AG10803 (cell line): Measurements from ENCODE around the gene DIS3L2.

Experiments
- DNase-seq: peaks from one replicate; pipeline ENCODE4 v3.0.0; 2010; ENCODE audit warnings: low read depth
- H3K4me3 ChIP-seq: 2 replicates; pipeline ENCODE4 v1.5.1; 2011; ENCODE audit warnings: mild to moderate bottlenecking, low read length, control low read depth
- TF ChIP-seq, protein P1 (sequence below): conservative IDR thresholded peaks from 2 replicates; pipeline ENCODE4 v1.5.1; 2011; ENCODE audit warnings: mild to moderate bottlenecking, low read length, control low read depth, inconsistent platforms

Gene DIS3L2

DNA sequence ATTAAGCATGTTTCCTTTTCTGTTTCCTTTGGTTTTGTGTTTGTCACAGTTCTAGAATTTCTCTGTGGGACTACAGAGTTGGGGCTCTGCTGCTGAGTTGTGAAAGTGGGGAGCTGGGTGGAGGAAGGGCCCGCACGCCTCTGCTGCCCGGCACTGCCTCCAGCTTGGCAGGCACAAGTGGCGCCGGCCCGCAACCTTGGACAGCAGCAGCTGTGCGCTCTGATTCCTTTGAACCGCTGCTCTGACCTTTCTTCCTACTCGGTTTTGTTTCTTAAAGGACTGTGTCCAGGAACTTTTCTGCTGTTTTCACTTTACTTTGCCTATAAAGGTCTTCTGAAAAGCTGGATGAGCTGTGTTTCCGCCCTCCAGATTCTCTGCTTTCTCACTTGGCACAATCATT, 279.4 kb downstream of the DIS3L2 start:
- no peak overlapping the region for H3K4me3 ChIP-seq
- DNase-seq: no peak
- TF ChIP-seq, protein P1, sequence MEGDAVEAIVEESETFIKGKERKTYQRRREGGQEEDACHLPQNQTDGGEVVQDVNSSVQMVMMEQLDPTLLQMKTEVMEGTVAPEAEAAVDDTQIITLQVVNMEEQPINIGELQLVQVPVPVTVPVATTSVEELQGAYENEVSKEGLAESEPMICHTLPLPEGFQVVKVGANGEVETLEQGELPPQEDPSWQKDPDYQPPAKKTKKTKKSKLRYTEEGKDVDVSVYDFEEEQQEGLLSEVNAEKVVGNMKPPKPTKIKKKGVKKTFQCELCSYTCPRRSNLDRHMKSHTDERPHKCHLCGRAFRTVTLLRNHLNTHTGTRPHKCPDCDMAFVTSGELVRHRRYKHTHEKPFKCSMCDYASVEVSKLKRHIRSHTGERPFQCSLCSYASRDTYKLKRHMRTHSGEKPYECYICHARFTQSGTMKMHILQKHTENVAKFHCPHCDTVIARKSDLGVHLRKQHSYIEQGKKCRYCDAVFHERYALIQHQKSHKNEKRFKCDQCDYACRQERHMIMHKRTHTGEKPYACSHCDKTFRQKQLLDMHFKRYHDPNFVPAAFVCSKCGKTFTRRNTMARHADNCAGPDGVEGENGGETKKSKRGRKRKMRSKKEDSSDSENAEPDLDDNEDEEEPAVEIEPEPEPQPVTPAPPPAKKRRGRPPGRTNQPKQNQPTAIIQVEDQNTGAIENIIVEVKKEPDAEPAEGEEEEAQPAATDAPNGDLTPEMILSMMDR: no peak

DNA sequence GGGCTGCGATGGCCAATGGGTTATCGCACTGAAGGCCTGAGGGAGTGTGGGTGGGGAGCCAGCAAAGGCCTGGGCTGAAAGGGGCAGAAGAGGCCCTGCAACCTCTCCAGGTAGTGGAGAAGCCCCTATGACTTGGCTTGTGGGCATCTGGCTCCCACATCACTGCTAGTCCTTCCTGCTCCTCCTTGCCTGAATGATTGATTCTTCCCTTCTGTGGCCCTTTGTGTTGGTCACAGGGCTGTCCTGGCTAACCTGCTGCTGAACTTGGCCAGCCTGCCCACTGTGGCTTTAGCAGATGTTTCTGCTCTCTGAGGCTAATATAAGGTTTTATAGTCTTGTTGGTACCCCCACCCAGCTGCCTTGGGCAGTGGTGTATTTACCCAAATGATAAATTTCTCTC, 280.8 kb downstream of the DIS3L2 start:
- TF ChIP-seq, protein P1: no peak
- no peak for DNase-seq
- H3K4me3 ChIP-seq: no peak overlapping the region

DNA sequence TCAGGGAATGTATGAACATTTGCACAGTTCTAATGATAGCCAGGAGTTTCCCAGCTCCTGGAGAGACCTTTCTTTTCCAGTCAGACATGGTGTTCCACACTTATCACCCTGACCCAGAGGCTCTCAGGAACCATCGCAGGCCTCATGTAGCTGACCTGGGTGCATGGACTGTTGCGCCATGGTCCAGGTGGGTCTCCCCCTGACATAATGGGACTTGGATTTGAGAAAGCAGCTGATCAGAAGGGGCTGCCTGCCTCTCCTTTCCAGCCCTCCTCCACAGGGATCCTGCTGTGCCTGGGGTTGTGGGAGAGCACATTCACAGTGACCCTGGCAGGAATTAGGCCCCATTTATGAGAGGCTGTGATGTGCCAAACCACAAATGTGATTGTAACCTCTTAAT, 283.6 kb downstream of the DIS3L2 start:
- no peak overlapping the region for H3K4me3 ChIP-seq
- TF ChIP-seq, protein P1: no peak
- no peak for DNase-seq

DNA sequence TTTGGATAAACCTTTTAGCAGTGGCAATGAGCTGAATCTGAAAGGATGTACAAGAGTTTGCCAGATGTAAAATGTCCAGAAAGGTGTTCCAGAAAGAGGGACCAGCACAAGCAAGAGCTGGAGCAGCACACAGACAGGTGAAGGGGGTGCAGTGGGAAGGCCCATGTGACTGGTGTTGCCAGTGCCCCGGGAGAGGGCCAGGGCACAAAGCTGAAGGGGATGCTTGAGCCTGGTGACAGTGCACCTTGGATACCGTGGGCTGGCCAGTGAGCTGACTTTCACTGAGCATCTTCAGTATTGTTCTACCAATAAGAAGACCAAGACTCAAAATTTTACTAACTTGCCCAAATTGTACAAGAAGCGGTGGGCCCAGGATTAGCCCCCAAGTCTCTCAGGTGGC, 284.7 kb downstream of the DIS3L2 start:
- H3K4me3 ChIP-seq: no peak overlapping the region
- TF ChIP-seq, protein P1: no peak
- DNase-seq: no peak

DNA sequence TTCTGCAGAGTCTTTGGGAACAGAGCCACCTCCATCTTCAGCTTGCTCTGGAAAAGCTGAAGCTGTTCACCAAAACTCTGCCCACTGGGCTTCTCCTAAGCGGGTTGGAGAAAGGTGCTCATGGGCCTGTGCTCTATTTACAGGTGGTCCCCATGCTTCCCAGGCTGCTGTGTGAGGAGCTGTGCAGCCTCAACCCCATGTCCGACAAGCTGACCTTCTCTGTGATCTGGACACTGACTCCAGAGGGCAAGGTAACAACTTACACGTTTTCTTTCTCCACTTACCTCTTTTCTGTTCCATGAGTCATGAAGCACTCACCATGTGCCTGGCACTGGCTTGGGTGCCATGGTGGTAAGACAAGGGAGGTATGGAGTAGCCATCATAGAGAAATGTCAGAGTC, 287.6 kb downstream of the DIS3L2 start:
- no peak overlapping the region for H3K4me3 ChIP-seq
- no peak for DNase-seq
- TF ChIP-seq, protein P1: no peak

DNA sequence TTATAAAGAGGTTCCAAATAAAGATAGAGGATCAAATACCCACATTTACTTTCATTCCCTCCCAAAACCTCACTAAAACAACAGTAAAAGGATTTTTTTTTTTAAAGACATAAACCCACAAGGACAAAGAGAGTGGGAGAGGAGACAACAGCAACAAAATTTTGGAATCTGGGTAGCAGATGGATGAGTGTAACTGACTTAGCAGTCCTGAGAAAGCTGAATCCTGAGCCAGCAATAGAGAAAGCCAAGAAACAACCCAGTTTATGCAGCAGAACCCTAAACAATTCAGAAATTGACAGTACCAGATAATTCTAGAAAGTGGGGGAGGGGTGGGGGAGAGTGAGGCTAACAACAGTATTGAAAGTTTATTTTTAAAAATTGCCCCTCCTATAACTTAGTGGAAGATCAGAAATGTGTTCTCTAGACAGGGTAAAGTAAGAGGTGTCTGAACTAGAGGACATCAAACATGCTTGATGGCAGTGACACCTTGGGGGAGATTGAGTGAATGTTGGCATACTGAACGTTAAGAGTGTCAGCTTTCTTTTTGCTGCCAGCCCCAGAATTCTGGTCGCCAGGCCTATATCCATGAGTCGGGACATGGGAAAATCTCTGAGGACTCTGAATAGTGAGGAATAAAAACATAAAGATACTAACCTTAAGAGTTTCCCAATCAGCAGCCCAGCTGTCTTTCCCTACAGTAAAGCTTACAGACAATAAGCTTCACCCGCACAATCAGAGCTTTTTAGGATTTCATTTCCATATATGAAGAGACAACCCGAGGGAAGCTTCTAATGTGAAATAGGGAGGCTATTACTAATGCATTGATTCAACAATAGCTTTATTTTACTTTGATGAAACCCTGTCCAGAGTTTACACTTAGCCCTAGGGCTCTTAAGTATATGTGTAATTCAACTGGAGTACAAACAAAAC, 289.0 kb downstream of the DIS3L2 start:
- DNase-seq: no peak
- H3K4me3 ChIP-seq: no peak overlapping the region
- TF ChIP-seq, protein P1: no peak

DNA sequence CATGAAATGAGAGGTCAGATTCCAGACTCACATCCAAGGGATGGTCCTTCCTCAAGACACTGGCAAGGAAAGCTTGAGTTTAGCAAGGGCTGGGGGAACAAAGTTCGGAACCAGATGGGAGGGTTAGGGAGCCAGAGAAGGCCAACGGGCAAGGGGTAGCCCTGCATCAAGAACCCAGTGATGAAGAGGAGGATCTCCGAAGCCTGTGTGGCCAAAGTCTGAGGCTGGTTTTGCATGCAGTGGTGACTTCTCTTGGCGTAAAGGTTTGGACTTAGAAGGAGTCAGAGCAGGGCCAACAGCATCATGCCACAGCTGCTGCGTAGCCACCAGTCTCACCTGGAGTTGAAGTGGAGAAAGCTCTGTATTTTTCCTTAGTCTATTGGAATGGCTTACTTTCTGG, 293.5 kb downstream of the DIS3L2 start:
- TF ChIP-seq, protein P1: no peak
- H3K4me3 ChIP-seq: no peak overlapping the region
- no peak for DNase-seq
